GM12878 (cell line): ENCODE measurements around the gene NLRP5. TPM values are rescaled to one million over a fixed set of nuclear protein-coding genes. Genes with fewer than 3 reads are reported as not detected.

Experiments
- ATAC-seq: fragments of 200-7000 bp; cut with Tn5 transposase; 3 replicates; pipeline ENCODE4 v1.9.1; 2020; ENCODE audit warnings: mild to moderate bottlenecking, moderate library complexity
- BruUV-seq: library from RNA; stranded (reverse); fragments of 400-500 nt; replicated peaks from 2 replicates; lab custom pipeline; 2021; lab: Mats Ljungman, UMichigan
- CTCF ChIA-PET: fragments of 300-600 bp; sonication (Branson Sonifier 250); formaldehyde crosslinking; extraction: SDS; loops from one replicate; lab custom pipeline; 2021; ENCODE audit warnings: inconsistent platforms; lab: Yijun Ruan, JAX
- POLR2A ChIA-PET: fragments of 350-600 bp; formaldehyde crosslinking; extraction: SDS; loops from one replicate; lab custom pipeline; 2021; ENCODE audit warnings: inconsistent platforms; lab: Charles Lee
- RAD21 ChIA-PET: fragments of 300-600 bp; sonication (Branson Sonifier 250); formaldehyde crosslinking; loops from one replicate; lab custom pipeline; 2023; ENCODE audit warnings: antibody characterized with exemption; ENCODE audit not compliant: unreplicated experiment; lab: Charles Lee
- SMC1A ChIA-PET: fragments of 300-600 bp; sonication (Branson Sonifier 250); formaldehyde crosslinking; loops from one replicate; lab custom pipeline; 2023; ENCODE audit not compliant: unreplicated experiment, uncharacterized antibody; lab: Charles Lee
- DNase-seq: peaks from one replicate; pipeline ENCODE4 v3.0.0-alpha.2; 2011; ENCODE audit warnings: low read depth, low spot score
- FAIRE-seq: peaks from 3 replicates; lab custom pipeline; 2011; peaks lifted over from hg19 to GRCh38; lab: Jason Lieb, UNC
- H2AFZ ChIP-seq: 2 replicates; pipeline ENCODE4 v1.6.0; 2011; ENCODE audit warnings: low read depth, low read length, control low read depth; ENCODE audit not compliant: control insufficient read depth
- H3K27ac ChIP-seq: 2 replicates; pipeline ENCODE4 v1.5.1; 2011; ENCODE audit warnings: control low read depth; ENCODE audit not compliant: control insufficient read depth, insufficient read depth
- H3K27me3 ChIP-seq, 2 experiments: replicated peaks in 1 of 2; 2 replicates each; pipeline versions ENCODE4 v1.6.0 to v1.6.1; 2011; ENCODE audit warnings: low read length in 1 of 2; ENCODE audit not compliant: control insufficient read depth in 2 of 2, insufficient read depth in 2 of 2
- H3K36me3 ChIP-seq, 2 experiments: 2 replicates each; pipeline ENCODE4 v1.5.1; 2011; ENCODE audit warnings: low read length in 1 of 2; ENCODE audit not compliant: control insufficient read depth in 2 of 2, insufficient read depth in 2 of 2
- H3K4me1 ChIP-seq: 2 replicates; pipeline ENCODE4 v1.6.1; 2011; ENCODE audit warnings: mild to moderate bottlenecking, low read length, moderate library complexity, mixed read lengths; ENCODE audit not compliant: control insufficient read depth, insufficient read depth
- H3K4me2 ChIP-seq: 2 replicates; pipeline ENCODE4 v1.6.0; 2011; ENCODE audit warnings: control low read depth; ENCODE audit not compliant: control insufficient read depth, insufficient read depth
- H3K4me3 ChIP-seq: fragments of 200-600 bp; sonication (generic); 2 replicates; pipeline ENCODE4 v1.5.1; 2016
- H3K79me2 ChIP-seq: 2 replicates; pipeline ENCODE4 v1.6.0; 2011; ENCODE audit warnings: low read length; ENCODE audit not compliant: control insufficient read depth, insufficient read depth
- H3K9ac ChIP-seq: 2 replicates; pipeline ENCODE4 v1.8.0; 2011; ENCODE audit warnings: low read length, control low read depth, mixed read lengths; ENCODE audit not compliant: control insufficient read depth, insufficient read depth
- H3K9me3 ChIP-seq: replicated peaks from 3 replicates; pipeline ENCODE4 v1.5.1; 2011; ENCODE audit warnings: mild to moderate bottlenecking, low read length; ENCODE audit not compliant: control insufficient read depth, insufficient read depth
- H4K20me1 ChIP-seq: 2 replicates; pipeline ENCODE4 v1.6.0; 2011; ENCODE audit not compliant: control insufficient read depth, insufficient read depth
- ASH2L ChIP-seq: fragments of 300-600, 200-600 bp; sonication (generic); IDR thresholded peaks from 2 replicates; pipeline ENCODE4 v1.6.1; 2017; ENCODE audit warnings: low read depth, mild to moderate bottlenecking, borderline replicate concordance
- CREM ChIP-seq: IDR thresholded peaks from 2 replicates; pipeline ENCODE4 v1.6.1; 2014; ENCODE audit warnings: antibody characterized with exemption, low read depth
- EZH2 ChIP-seq: IDR thresholded peaks from 2 replicates; pipeline ENCODE4 v1.6.1; 2012; ENCODE audit warnings: low read depth, mild to moderate bottlenecking, control low read depth, inconsistent platforms, low read length, borderline replicate concordance; ENCODE audit not compliant: control insufficient read depth
- FOS ChIP-seq: IDR thresholded peaks from 3 replicates; pipeline ENCODE4 v1.6.1; 2011; ENCODE audit warnings: borderline replicate concordance; ENCODE audit not compliant: insufficient read length; ENCODE audit errors: extremely low read depth
- HDAC6 ChIP-seq: fragments of 200-600 bp; sonication (generic); IDR thresholded peaks from one replicate; pipeline ENCODE4 v1.8.0; 2017; ENCODE audit warnings: antibody characterized with exemption; ENCODE audit not compliant: unreplicated experiment
- IKZF1 ChIP-seq: fragments of 450-650 bp; conservative IDR thresholded peaks from 2 replicates; pipeline ENCODE4 v1.6.1; 2017; ENCODE audit warnings: antibody characterized with exemption, mild to moderate bottlenecking
- KLF5 ChIP-seq: fragments of 450-650 bp; IDR thresholded peaks from 2 replicates; pipeline ENCODE4 v1.6.1; 2014; ENCODE audit warnings: mild to moderate bottlenecking; ENCODE audit not compliant: partially characterized antibody
- NR2F1 ChIP-seq: fragments of 450-650 bp; conservative IDR thresholded peaks from 2 replicates; pipeline ENCODE4 v1.6.1; 2017; ENCODE audit warnings: mild to moderate bottlenecking
- PAX5 ChIP-seq: IDR thresholded peaks from 2 replicates; pipeline ENCODE4 v1.6.1; 2011; ENCODE audit warnings: low read depth, low read length, borderline replicate concordance
- POLR2A ChIP-seq: IDR thresholded peaks from 2 replicates; pipeline ENCODE4 v1.6.1; 2011; ENCODE audit warnings: low read depth, mild to moderate bottlenecking, low read length
- RELA ChIP-seq: fragments of 450-650 bp; IDR thresholded peaks from 2 replicates; pipeline ENCODE4 v1.8.0; 2014; ENCODE audit warnings: borderline replicate concordance; ENCODE audit not compliant: partially characterized antibody
- RELB ChIP-seq: fragments of 450-650 bp; IDR thresholded peaks from 2 replicates; pipeline ENCODE4 v1.6.1; 2017; ENCODE audit warnings: low read depth, mild to moderate bottlenecking, moderate library complexity
- SPI1 ChIP-seq: IDR thresholded peaks from 2 replicates; pipeline ENCODE4 v1.6.1; 2011; ENCODE audit warnings: low read depth, mild to moderate bottlenecking, low read length, moderate library complexity, borderline replicate concordance; ENCODE audit not compliant: insufficient read depth
- SUZ12 ChIP-seq: fragments of 200-600 bp; sonication (generic); IDR thresholded peaks from one replicate; pipeline ENCODE4 v1.6.1; 2018; ENCODE audit warnings: antibody characterized with exemption, mild to moderate bottlenecking; ENCODE audit not compliant: unreplicated experiment
- TCF7 ChIP-seq: IDR thresholded peaks from 2 replicates; pipeline ENCODE4 v1.6.1; 2014; ENCODE audit warnings: antibody characterized with exemption, borderline replicate concordance
- ZSCAN29 ChIP-seq: fragments of 450-650 bp; IDR thresholded peaks from 2 replicates; pipeline ENCODE4 v1.6.1; 2017; ENCODE audit warnings: mild to moderate bottlenecking, moderate library complexity
- WGBS: methylation state at CpG from one replicate; pipeline ENCODE4 v1.1.6; 2016; ENCODE audit warnings: low lambda C conversion rate; ENCODE audit not compliant: insufficient replicate concordance, insufficient coverage; ENCODE audit errors: missing lambda C conversion rate; 5-methylcytosine and 5-hydroxymethylcytosine counted together
- in situ Hi-C: fragments of 300-500 bp; cut with MboI; formaldehyde crosslinking; loops from 9 replicates; pipeline ENCODE4 v1.14.3; 2018; ENCODE audit warnings: mixed read lengths
- intact Hi-C: fragments of 100-400 bp; cut with micrococcal nuclease; formaldehyde crosslinking; loops from one replicate; pipeline ENCODE4 v1.14.2; 2022; ENCODE audit not compliant: unreplicated experiment
- polyA plus RNA-seq, 11 experiments: library from polyadenylated mRNA; depleted of rRNA in 4 of 11; unstranded in 6 of 11; stranded (reverse) in 5 of 11; fragments of >200 nt; fragmentation: Nextera tagmentation in 4 of 11; fragmentation: Illumina TruSeq in 1 of 11; extraction: Ambion mirVana in 4 of 11; extraction: Trizol in 1 of 11; gene quantifications; 1 replicate in 1 of 11; 2 replicates in 10 of 11; pipeline versions ENCODE4 v1.2.1 to v1.2.3, GENCODE V29; 2011 to 2016; ENCODE audit warnings: inconsistent platforms in 2 of 11, missing spikeins in 2 of 11, low read depth in 1 of 11
- total RNA-seq, 4 experiments: library from RNA; depleted of rRNA in 3 of 4; stranded (reverse); fragments of >200 nt in 3 of 4; fragmentation: Illumina TruSeq in 1 of 4; extraction: Trizol in 1 of 4; gene quantifications; 2 replicates each; pipeline versions ENCODE4 v1.2.1 to v1.2.3, GENCODE V29; 2013 to 2021
- TF ChIP-seq, protein P1 (sequence below): fragments of 450-650 bp; IDR thresholded peaks from 2 replicates; pipeline ENCODE4 v1.6.1; 2016; ENCODE audit warnings: mild to moderate bottlenecking, moderate library complexity, borderline replicate concordance

NLRP5 gene
- total and polyA plus RNA-seq, 10 of the 15 experiments (the other 5 are each of a cell fraction or from before 2014, with no cell fraction given): 0.01 TPM; not detected in 9

- RAD21 ChIA-PET: interaction anchor here (0.7 kb wide), 1 partner anchor 478 kb away, joined by 3 read pairs; no protein-coding TSS in a partner anchor
- Histone ChIP-seq H3K79me2 (peaks cover 81% of the 10 kb centered on the region), H2AFZ (no peak overlapping the region), H3K4me3 (peak overlapping the region; percentile 56; the same call in 1 of the 2 replicates), H4K20me1 (no peaks in the 10 kb centered on the region; the same call in 1 of the 2 replicates), H3K9me3 (no peaks in the 10 kb centered on the region), H3K27ac (peak overlapping the region; percentile 68)
- CTCF ChIA-PET: interaction anchor here (0.6 kb wide), 2 partner anchors 15 to 25 kb away, joined by 3 read pairs; no protein-coding TSS in a partner anchor
- SMC1A ChIA-PET: interaction anchor here (1.3 to 1.4 kb wide), 2 partner anchors 12 to 44 kb away, joined by 3 to 4 read pairs; no protein-coding TSS in a partner anchor
- in situ Hi-C loops (no loop called here), intact Hi-C loops (no loop called here)
- 70% methylated on average over 12 of the region's 12 CpGs for WGBS
- DNase-seq (no peak), ATAC-seq (peak; percentile 25), FAIRE-seq (no peak)
- POLR2A ChIA-PET: interaction anchor here (0.8 to 1.3 kb wide), 4 partner anchors 10 to 30 kb away, joined by 3 to 5 read pairs (median 4); partner anchors contain the start of genes ZNF444 and ZNF787
- TF ChIP-seq RELA: no peak
- no peak for TF ChIP-seq KLF5
- TF ChIP-seq RELB: peak; percentile 48; the same call in 1 of the 2 replicates
- no peak for TF ChIP-seq ZSCAN29
- TF ChIP-seq PAX5: no peak
- no peak for TF ChIP-seq TCF7
- TF ChIP-seq SPI1: peak; percentile 27; the same call in 1 of the 2 replicates
- TF ChIP-seq FOS: no peak
- no peak for TF ChIP-seq CREM
- TF ChIP-seq HDAC6: no peak
- no peak for TF ChIP-seq SUZ12
- TF ChIP-seq, protein P1, sequence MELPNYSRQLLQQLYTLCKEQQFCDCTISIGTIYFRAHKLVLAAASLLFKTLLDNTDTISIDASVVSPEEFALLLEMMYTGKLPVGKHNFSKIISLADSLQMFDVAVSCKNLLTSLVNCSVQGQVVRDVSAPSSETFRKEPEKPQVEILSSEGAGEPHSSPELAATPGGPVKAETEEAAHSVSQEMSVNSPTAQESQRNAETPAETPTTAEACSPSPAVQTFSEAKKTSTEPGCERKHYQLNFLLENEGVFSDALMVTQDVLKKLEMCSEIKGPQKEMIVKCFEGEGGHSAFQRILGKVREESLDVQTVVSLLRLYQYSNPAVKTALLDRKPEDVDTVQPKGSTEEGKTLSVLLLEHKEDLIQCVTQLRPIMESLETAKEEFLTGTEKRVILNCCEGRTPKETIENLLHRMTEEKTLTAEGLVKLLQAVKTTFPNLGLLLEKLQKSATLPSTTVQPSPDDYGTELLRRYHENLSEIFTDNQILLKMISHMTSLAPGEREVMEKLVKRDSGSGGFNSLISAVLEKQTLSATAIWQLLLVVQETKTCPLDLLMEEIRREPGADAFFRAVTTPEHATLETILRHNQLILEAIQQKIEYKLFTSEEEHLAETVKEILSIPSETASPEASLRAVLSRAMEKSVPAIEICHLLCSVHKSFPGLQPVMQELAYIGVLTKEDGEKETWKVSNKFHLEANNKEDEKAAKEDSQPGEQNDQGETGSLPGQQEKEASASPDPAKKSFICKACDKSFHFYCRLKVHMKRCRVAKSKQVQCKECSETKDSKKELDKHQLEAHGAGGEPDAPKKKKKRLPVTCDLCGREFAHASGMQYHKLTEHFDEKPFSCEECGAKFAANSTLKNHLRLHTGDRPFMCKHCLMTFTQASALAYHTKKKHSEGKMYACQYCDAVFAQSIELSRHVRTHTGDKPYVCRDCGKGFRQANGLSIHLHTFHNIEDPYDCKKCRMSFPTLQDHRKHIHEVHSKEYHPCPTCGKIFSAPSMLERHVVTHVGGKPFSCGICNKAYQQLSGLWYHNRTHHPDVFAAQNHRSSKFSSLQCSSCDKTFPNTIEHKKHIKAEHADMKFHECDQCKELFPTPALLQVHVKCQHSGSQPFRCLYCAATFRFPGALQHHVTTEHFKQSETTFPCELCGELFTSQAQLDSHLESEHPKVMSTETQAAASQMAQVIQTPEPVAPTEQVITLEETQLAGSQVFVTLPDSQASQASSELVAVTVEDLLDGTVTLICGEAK: no peak
- TF ChIP-seq IKZF1: peak; percentile 12; the same call in 1 of the 2 replicates
- TF ChIP-seq NR2F1: 0 out of 2 replicates have a peak, but pooled peaks have one; percentile 15
- TF ChIP-seq POLR2A: 0 out of 2 replicates have a peak, but pooled peaks have one; percentile 27
- no peak for TF ChIP-seq ASH2L
- TF ChIP-seq EZH2: no peak
- TF ChIP-seq, all 136 proteins: peak for 5
- Histone ChIP-seq H3K4me1 (peaks cover 44% of the 10 kb centered on the region), H3K4me2 (peak overlapping the region; percentile 93), H3K9ac (peak overlapping the region; percentile 50; the same call in 1 of the 2 replicates), H3K27me3 (no peaks in the 10 kb centered on the region), H3K36me3 (peaks cover 0 to 11% of the 10 kb centered on the region in 2 experiments; a peak in 3 of 4 replicates)
- BruUV-seq: no TSS peak
These were observed 124.2 kb downstream of the NLRP5 start for GRCh38 chr19:56110515-56111448.
